Ovary (tissue), 9 donors: ENCODE measurements around the gene SEMA5A. TPM values are rescaled to one million over a fixed set of nuclear protein-coding genes. Genes with fewer than 3 reads are reported as not detected.

Experiments used
- DNase-seq, 5 donors: peaks; one replicate each; pipeline ENCODE4 v3.0.0-alpha.2; 2019 to 2020
- H3K27ac ChIP-seq, 2 donors: fragments of 200-600 bp; one replicate each; pipeline versions ENCODE4 v1.5.1 to v1.8.0; 2019 to 2022
- H3K27me3 ChIP-seq: fragments of 200-600 bp; one replicate; pipeline ENCODE4 v1.8.0; 2022
- H3K36me3 ChIP-seq: fragments of 200-600 bp; sonication (generic); one replicate; pipeline ENCODE4 v1.5.1; 2019
- H3K4me1 ChIP-seq: one replicate; pipeline ENCODE4 v1.8.1; 2013; ENCODE audit warnings: mild to moderate bottlenecking, moderate library complexity; ENCODE audit not compliant: insufficient read depth
- H3K4me3 ChIP-seq: fragments of 200-600 bp; sonication (generic); one replicate; pipeline ENCODE4 v1.5.1; 2017
- H3K9me3 ChIP-seq, 2 donors: fragments of 200-600 bp in 1 of 2; sonication (generic) in 1 of 2; one replicate each; pipeline versions ENCODE4 v1.5.1 to v1.8.1; 2013 to 2019; ENCODE audit warnings: mild to moderate bottlenecking in 1 of 2, moderate library complexity in 1 of 2
- CTCF ChIP-seq, 3 donors: fragments of 450-650 bp in 2 of 3; fragments of 200-600 bp in 1 of 3; IDR thresholded peaks; one replicate each; pipeline versions ENCODE4 v1.5.1 to v1.8.0; 2016 to 2022; ENCODE audit warnings: antibody characterized with exemption in 3 of 3, mild to moderate bottlenecking in 1 of 3
- EP300 ChIP-seq: sonication (generic); formaldehyde crosslinking; IDR thresholded peaks from one replicate; pipeline ENCODE4 v1.6.1; 2017; ENCODE audit warnings: antibody characterized with exemption
- POLR2A ChIP-seq: fragments of 450-650 bp; IDR thresholded peaks from one replicate; pipeline ENCODE4 v1.6.1; 2017; ENCODE audit warnings: antibody characterized with exemption, mild to moderate bottlenecking, moderate library complexity
- WGBS, 3 donors: extraction: QIAGEN DNeasy Blood & Tissue Kit in 1 of 3; methylation state at CpG; one replicate each; pipeline versions ENCODE4 v1.1.5 to v1.1.7; 2013 to 2017; 5-methylcytosine and 5-hydroxymethylcytosine counted together
- intact Hi-C, 4 donors: fragments of 100-400 bp; cut with DNase I; formaldehyde crosslinking; loops; one replicate each; pipeline versions ENCODE4 v1.11.0 to v1.15.1; 2022 to 2023
- polyA plus RNA-seq, 2 donors: library from polyadenylated mRNA; stranded (reverse); fragments of 200-250 nt in 1 of 2; fragments of 350-450 nt in 1 of 2; fragmentation: Illumina TruSeq in 1 of 2; extraction: RNeasy Lipid Tissue Mini Kit (QIAGEN cat#74804) in 1 of 2; gene quantifications; one replicate each; pipeline ENCODE4 v1.2.3, GENCODE V29; 2013 to 2014
- total RNA-seq, 7 donors: library from RNA; depleted of rRNA in 2 of 7; stranded (reverse); fragments of >200 nt in 2 of 7; fragmentation: NEBNext Ultra II Directional in 3 of 7; extraction: Animal tissue kit (Norgen Biotek cat#: 25700) in 3 of 7; gene quantifications; one replicate each; pipeline versions ENCODE4 v1.1.0 to v1.2.4, GENCODE V29; 2016 to 2023
- donor health status: DM: no; HTN: no; CAD: no; lungs with moderate emphysema.
- donor health status: DM: no; HTN: no; CAD: no.
- donor health status: Bipolar disorder and iron deficiency.
- donor health status: DM: yes; HTN: yes; CAD: no.
- donor health status: DM: no; HTN: no; CAD: no.
- donor health status: DM: yes; HTN: yes; CAD: no.

The SEMA5A gene
- total and polyA plus RNA-seq, 9 donors = 2.0 to 6.6 (median 4.3) TPM

- Histone ChIP-seq H3K9me3 (no peaks in the 10 kb centered on the region), H3K27me3 (no peaks in the 10 kb centered on the region), H3K27ac (no peak overlapping the region), H3K36me3 (no peaks in the 10 kb centered on the region), H3K4me3 (no peak overlapping the region), H3K4me1 (peaks cover 9% of the 10 kb centered on the region)
- DNase-seq = no peak
- intact Hi-C loops = no loop called here
- TF ChIP-seq POLR2A = no peak
- TF ChIP-seq CTCF (IDR thresholded peaks at IDR 0.05) = no peak
- TF ChIP-seq EP300 = no peak
Observed at GRCh38 chr5:9233712-9234111, 312.2 kb downstream of the SEMA5A start.

DNA sequence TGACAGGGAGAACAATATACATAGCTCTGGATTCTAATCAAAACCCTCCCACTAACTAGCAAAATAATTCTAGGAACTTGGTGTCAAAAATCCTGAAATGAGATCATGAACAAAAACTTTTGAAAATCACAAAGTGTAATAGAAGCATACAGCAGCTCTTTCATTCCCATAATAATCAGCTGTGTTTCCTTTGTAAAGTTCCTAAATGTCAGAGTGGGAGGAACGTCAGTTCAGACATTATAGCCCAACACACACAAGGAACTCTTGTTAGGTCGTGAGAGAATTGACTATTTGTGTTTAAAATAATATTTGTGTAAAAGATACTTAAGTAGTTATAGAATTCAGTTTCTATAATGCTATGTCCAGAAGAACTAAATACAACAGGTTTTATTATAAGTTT lies 312.8 kb downstream of the SEMA5A start:
- DNase-seq = no peak
- no peak for TF ChIP-seq POLR2A
- no peak for TF ChIP-seq EP300
- no peak for TF ChIP-seq CTCF (IDR thresholded peaks at IDR 0.05)
- intact Hi-C loops = no loop called here
- Histone ChIP-seq H3K4me1 (peaks cover 9% of the 10 kb centered on the region), H3K4me3 (no peak overlapping the region), H3K36me3 (no peaks in the 10 kb centered on the region), H3K9me3 (no peaks in the 10 kb centered on the region), H3K27ac (no peak overlapping the region), H3K27me3 (no peaks in the 10 kb centered on the region)
- WGBS, 3 donors = 14 to 24% (median 17%) methylated on average over 2 of the region's 2 CpGs

DNA sequence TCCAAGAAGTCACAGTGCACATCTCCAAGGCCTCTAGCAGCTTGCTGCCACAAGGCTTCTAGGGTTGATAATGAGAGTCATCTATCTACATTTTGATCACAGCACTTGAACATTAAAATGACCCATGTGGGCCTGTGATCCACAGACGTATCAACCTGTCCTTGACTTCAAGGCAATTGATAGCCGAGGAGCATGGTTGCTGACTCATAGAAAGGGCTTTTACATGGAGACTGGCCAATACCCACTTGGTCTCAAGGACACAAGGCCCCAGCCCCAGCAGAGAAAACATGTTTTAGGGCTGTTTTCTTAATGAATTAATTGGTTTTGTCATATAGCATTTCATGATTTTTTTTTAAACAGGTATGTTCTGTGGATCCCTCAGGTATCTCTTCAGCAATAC lies 314.0 kb downstream of the SEMA5A start:
- Histone ChIP-seq H3K4me3 (no peak overlapping the region), H3K4me1 (peaks cover 9% of the 10 kb centered on the region), H3K36me3 (no peaks in the 10 kb centered on the region), H3K9me3 (no peaks in the 10 kb centered on the region), H3K27me3 (no peaks in the 10 kb centered on the region), H3K27ac (no peak overlapping the region)
- intact Hi-C loops = no loop called here
- no peak for DNase-seq
- WGBS, 3 donors = 13 to 51% (median 14%) methylated on average over 2 of the region's 2 CpGs
- no peak for TF ChIP-seq EP300
- no peak for TF ChIP-seq POLR2A
- TF ChIP-seq CTCF (IDR thresholded peaks at IDR 0.05) = no peak

GRCh38 chr5:9230355-9230754 lies 315.5 kb downstream of the SEMA5A start:
- TF ChIP-seq CTCF (IDR thresholded peaks at IDR 0.05) (no peak), POLR2A (no peak), EP300 (no peak)
- H3K36me3 ChIP-seq = no peaks in the 10 kb centered on the region
- DNase-seq = no peak
- H3K27ac ChIP-seq = no peak overlapping the region
- no peak overlapping the region for H3K4me3 ChIP-seq
- H3K4me1 ChIP-seq = peaks cover 9% of the 10 kb centered on the region
- 46 to 82% (median 58%) methylated on average over 5 of the region's 5 CpGs for WGBS, 3 donors
- no peaks in the 10 kb centered on the region for H3K9me3 ChIP-seq
- no peaks in the 10 kb centered on the region for H3K27me3 ChIP-seq
- intact Hi-C loops = no loop called here

- no peak for TF ChIP-seq EP300
- no peak for TF ChIP-seq POLR2A
- no peak for TF ChIP-seq CTCF (IDR thresholded peaks at IDR 0.05)
- WGBS, 3 donors = 81 to 88% (median 87%) methylated on average over 2 of the region's 2 CpGs
- Histone ChIP-seq H3K4me1 (peaks cover 3% of the 10 kb centered on the region), H3K4me3 (no peak overlapping the region), H3K9me3 (no peaks in the 10 kb centered on the region), H3K27ac (no peak overlapping the region), H3K27me3 (no peaks in the 10 kb centered on the region), H3K36me3 (no peaks in the 10 kb centered on the region)
- DNase-seq = no peak
- intact Hi-C loops = no loop called here
Observed at GRCh38 chr5:9226016-9226536, 319.8 kb downstream of the SEMA5A start.
